Measurements from ENCODE around the gene FOXP1.

FOXP1 gene

GRCh38 chr3:71227270-71227661, 356.3 kb downstream of the FOXP1 start:
- TF ChIP-seq, protein P1, sequence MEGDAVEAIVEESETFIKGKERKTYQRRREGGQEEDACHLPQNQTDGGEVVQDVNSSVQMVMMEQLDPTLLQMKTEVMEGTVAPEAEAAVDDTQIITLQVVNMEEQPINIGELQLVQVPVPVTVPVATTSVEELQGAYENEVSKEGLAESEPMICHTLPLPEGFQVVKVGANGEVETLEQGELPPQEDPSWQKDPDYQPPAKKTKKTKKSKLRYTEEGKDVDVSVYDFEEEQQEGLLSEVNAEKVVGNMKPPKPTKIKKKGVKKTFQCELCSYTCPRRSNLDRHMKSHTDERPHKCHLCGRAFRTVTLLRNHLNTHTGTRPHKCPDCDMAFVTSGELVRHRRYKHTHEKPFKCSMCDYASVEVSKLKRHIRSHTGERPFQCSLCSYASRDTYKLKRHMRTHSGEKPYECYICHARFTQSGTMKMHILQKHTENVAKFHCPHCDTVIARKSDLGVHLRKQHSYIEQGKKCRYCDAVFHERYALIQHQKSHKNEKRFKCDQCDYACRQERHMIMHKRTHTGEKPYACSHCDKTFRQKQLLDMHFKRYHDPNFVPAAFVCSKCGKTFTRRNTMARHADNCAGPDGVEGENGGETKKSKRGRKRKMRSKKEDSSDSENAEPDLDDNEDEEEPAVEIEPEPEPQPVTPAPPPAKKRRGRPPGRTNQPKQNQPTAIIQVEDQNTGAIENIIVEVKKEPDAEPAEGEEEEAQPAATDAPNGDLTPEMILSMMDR (conservative IDR thresholded peaks at IDR 0.05): no peak
- no peak overlapping the region for H3K27ac ChIP-seq

DNA sequence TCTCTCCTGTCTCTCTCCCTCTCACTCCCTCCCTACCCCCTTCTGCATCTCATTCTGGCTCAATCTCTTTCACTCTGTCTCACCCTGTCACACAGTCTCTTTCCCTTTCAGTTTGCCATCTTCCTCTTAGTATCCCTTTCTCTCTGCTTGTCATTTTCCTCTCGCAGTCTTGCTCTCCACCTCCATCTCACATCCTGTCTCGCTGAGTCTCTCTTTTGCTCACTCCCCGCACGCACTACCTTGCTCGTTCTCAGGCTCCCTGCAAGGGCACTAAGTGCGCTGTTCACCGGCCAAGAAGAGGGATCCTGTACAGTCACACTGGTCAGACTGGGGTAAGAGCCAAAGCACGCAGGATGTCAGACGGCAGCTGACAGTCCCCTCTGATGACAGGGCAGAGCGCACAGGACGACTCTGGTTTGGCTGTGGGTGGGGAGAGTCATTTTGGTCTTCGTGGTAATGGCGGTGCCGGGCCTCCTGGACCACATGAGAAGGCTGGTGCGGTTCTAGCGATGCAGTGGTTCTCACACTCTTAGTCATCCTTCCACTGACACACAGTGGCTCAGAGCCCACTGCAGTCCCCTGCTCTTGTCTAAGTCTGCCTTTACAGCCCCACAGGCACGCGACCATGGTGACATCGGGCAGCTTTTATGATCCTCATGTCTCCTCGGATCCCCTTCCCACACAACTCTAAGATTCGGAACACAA, 356.8 kb downstream of the FOXP1 start:
- TF ChIP-seq, protein P1 (conservative IDR thresholded peaks at IDR 0.05): no peak
- H3K27ac ChIP-seq: no peak overlapping the region

- 0 out of 2 replicates have a peak overlapping the region, but pooled peaks have one; percentile 0 for H3K27ac ChIP-seq
- TF ChIP-seq, protein P1 (conservative IDR thresholded peaks at IDR 0.05): no peak
Observed at GRCh38 chr3:71225951-71226564, 357.5 kb downstream of the FOXP1 start.

GRCh38 chr3:71225002-71225684, 358.4 kb downstream of the FOXP1 start:
- TF ChIP-seq, protein P1 (conservative IDR thresholded peaks at IDR 0.05): no peak
- H3K27ac ChIP-seq: 0 out of 2 replicates have a peak overlapping the region, but pooled peaks have one; percentile 0

DNA sequence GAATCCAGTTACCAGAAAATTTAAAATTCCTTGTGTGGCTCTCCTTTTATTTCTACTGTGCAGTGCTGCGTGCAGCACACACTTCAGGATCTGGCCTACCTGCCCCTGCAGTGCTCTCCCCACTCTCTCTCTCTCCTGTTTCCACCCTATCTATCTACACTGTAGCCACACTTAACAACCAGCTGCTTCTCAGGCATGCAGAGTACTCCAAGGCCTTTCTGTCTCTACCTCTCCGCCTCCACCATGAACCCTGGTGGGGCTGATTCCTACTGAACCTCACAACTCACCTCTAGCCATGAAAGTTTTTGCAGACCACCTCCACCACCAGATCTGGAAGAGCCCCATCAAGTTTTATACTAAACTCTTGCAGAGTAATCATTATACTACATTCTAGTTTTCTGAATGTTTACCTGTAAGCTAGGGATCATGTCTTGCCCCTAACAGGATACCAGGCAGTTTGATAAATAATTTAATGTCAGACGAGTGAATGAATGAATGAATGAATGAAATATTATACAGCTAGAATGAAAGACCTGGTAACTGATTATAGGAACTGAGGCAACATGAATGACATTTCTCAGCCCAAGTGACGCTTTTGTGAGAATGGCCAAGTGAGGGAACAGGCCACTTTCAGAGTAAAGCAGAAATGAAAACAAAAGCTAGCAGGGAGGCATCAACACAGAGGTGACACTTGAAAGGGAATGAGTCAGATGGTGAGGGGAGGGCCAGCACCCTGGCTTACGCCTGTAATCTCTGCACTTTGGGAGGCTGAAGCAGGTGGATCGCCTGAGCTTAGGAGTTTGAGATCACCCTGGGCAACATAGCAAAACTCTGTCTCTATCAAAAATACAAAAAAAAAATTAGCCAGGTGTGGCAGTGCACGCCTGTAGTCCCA, 363.5 kb downstream of the FOXP1 start:
- TF ChIP-seq, protein P1 (conservative IDR thresholded peaks at IDR 0.05): no peak
- no peak overlapping the region for H3K27ac ChIP-seq

DNA sequence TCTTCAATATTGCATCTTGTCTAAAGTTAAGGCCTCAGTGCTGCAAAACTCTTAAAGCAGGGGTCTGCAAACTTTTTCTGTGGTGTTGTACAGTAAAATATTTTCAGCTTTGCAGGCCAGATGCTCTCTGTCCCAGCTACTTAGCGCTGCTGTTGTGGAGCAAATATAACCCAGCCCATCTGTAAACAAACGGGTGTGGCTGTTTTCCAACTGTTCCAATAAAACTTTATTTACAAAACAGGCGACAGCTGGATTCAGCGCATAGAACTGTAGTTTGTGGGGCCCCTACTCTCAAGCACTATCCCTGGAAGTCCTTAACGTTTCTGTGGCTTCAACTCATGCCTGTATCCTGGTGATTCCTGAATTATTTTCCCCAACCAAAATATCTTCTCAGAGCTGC, 365.0 kb downstream of the FOXP1 start:
- no peak overlapping the region for H3K27ac ChIP-seq
- TF ChIP-seq, protein P1 (conservative IDR thresholded peaks at IDR 0.05): no peak

Measured in VCaP (cell line).